HEK293 (cell line): ENCODE data around the gene GOLT1B.

ENCODE experiments used
- CTCF ChIA-PET: fragments of 350-600 bp; formaldehyde crosslinking; extraction: SDS; loops from one replicate; lab custom pipeline; 2021; ENCODE audit warnings: antibody characterized with exemption; lab: Yijun Ruan, JAX
- POLR2A ChIA-PET: fragments of 300-600 bp; formaldehyde crosslinking; extraction: SDS; loops from one replicate; lab custom pipeline; 2020; ENCODE audit warnings: antibody characterized with exemption, inconsistent platforms; lab: Yijun Ruan, JAX
- H3K27ac ChIP-seq: fragments of 200-500 bp; sonication (Bioruptor generic); 2 replicates; pipeline ENCODE4 v1.5.1; 2014; ENCODE audit warnings: low read depth, low read length, control low read depth, inconsistent platforms; ENCODE audit errors: extremely low read depth
- H3K36me3 ChIP-seq, 2 experiments: fragments of 200-500 bp in 1 of 2; sonication (Bioruptor generic) in 1 of 2; 1 replicate in 1 of 2; 2 replicates in 1 of 2; pipeline ENCODE4 v1.5.1; 2014 to 2017; ENCODE audit warnings: inconsistent platforms in 2 of 2, low read length in 2 of 2; ENCODE audit not compliant: control insufficient read depth in 2 of 2, insufficient read depth in 1 of 2
- H3K4me1 ChIP-seq: fragments of 200-500 bp; sonication (Bioruptor generic); 2 replicates; pipeline ENCODE4 v1.5.1; 2014; ENCODE audit warnings: mild to moderate bottlenecking, low read length, inconsistent platforms; ENCODE audit not compliant: control insufficient read depth, insufficient read depth
- H3K4me3 ChIP-seq: 2 replicates; pipeline ENCODE4 v1.5.1; 2011; ENCODE audit warnings: low read depth, mild to moderate bottlenecking, control low read depth, low read length, moderate library complexity
- H3K9me3 ChIP-seq: fragments of 200-500 bp; sonication (Bioruptor generic); 2 replicates; pipeline ENCODE4 v1.5.1; 2014; ENCODE audit warnings: low read depth, low read length, inconsistent platforms; ENCODE audit not compliant: control insufficient read depth, insufficient read depth
- ATF2 ChIP-seq: fragments of 450-650 bp; formaldehyde crosslinking; IDR thresholded peaks from 2 replicates; pipeline ENCODE4 v1.5.1; 2016; ENCODE audit warnings: missing biosample characterization, missing genetic modification characterization, low read depth
- BCL11B ChIP-seq: fragments of 450-650 bp; formaldehyde crosslinking; IDR thresholded peaks from 2 replicates; pipeline ENCODE4 v1.5.1; 2016; ENCODE audit warnings: low read depth, missing biosample characterization, missing genetic modification characterization
- FEZF1 ChIP-seq: fragments of 450-650 bp; formaldehyde crosslinking; IDR thresholded peaks from 2 replicates; pipeline ENCODE4 v1.5.1; 2016; ENCODE audit warnings: missing biosample characterization, missing genetic modification characterization
- GLI4 ChIP-seq: fragments of 450-650 bp; formaldehyde crosslinking; IDR thresholded peaks from 2 replicates; pipeline ENCODE4 v1.5.1; 2016; ENCODE audit warnings: missing biosample characterization, missing genetic modification characterization
- GLIS2 ChIP-seq: fragments of 450-650 bp; formaldehyde crosslinking; IDR thresholded peaks from 2 replicates; pipeline ENCODE4 v1.5.1; 2016; ENCODE audit warnings: missing biosample characterization, missing genetic modification characterization
- HOXD13 ChIP-seq: sonication (generic); formaldehyde crosslinking; IDR thresholded peaks from 2 replicates; pipeline ENCODE4 v1.8.0; 2022; ENCODE audit warnings: missing genetic modification reagents, borderline replicate concordance
- KLF9 ChIP-seq: fragments of 450-650 bp; formaldehyde crosslinking; IDR thresholded peaks from 2 replicates; pipeline ENCODE4 v1.5.1; 2016; ENCODE audit warnings: missing biosample characterization, missing genetic modification characterization, low read depth
- PATZ1 ChIP-seq: fragments of 450-650 bp; formaldehyde crosslinking; IDR thresholded peaks from 2 replicates; pipeline ENCODE4 v1.5.1; 2016; ENCODE audit warnings: missing biosample characterization, missing genetic modification characterization
- YY2 ChIP-seq: fragments of 450-650 bp; formaldehyde crosslinking; IDR thresholded peaks from 2 replicates; pipeline ENCODE4 v1.5.1; 2016; ENCODE audit warnings: missing biosample characterization, missing genetic modification characterization
- ZBTB21 ChIP-seq: fragments of 450-650 bp; formaldehyde crosslinking; IDR thresholded peaks from 2 replicates; pipeline ENCODE4 v1.5.1; 2017; ENCODE audit warnings: missing biosample characterization, missing genetic modification characterization
- ZBTB6 ChIP-seq: fragments of 450-650 bp; formaldehyde crosslinking; IDR thresholded peaks from 2 replicates; pipeline ENCODE4 v1.5.1; 2017; ENCODE audit warnings: missing biosample characterization, missing genetic modification characterization
- ZNF10 ChIP-seq: fragments of 450-650 bp; formaldehyde crosslinking; IDR thresholded peaks from 2 replicates; pipeline ENCODE4 v1.5.1; 2017; ENCODE audit warnings: missing biosample characterization, missing genetic modification characterization
- ZNF114 ChIP-seq: fragments of 450-650 bp; formaldehyde crosslinking; IDR thresholded peaks from 2 replicates; pipeline ENCODE4 v1.5.0; 2017; ENCODE audit warnings: missing biosample characterization, missing genetic modification characterization
- ZNF146 ChIP-seq: fragments of 450-650 bp; formaldehyde crosslinking; IDR thresholded peaks from 2 replicates; pipeline ENCODE4 v1.5.1; 2016; ENCODE audit warnings: missing biosample characterization, missing genetic modification characterization
- ZNF174 ChIP-seq: fragments of 450-650 bp; formaldehyde crosslinking; IDR thresholded peaks from 2 replicates; pipeline ENCODE4 v1.5.0; 2017; ENCODE audit warnings: missing biosample characterization, mild to moderate bottlenecking, missing genetic modification characterization
- ZNF274 ChIP-seq, 2 experiments: fragments of 200-500 bp in 1 of 2; fragments of 450-650 bp in 1 of 2; sonication (Bioruptor generic) in 1 of 2; formaldehyde crosslinking in 1 of 2; IDR thresholded peaks; 2 replicates each; pipeline versions ENCODE4 v1.5.1 to v1.6.1; 2014 to 2016; ENCODE audit warnings: borderline replicate concordance in 1 of 2, inconsistent platforms in 1 of 2, low read length in 1 of 2, missing biosample characterization in 1 of 2, missing genetic modification characterization in 1 of 2
- ZNF280C ChIP-seq: fragments of 450-650 bp; formaldehyde crosslinking; IDR thresholded peaks from 2 replicates; pipeline ENCODE4 v1.5.1; 2016; ENCODE audit warnings: missing biosample characterization, missing genetic modification characterization
- ZNF37A ChIP-seq: fragments of 450-650 bp; IDR thresholded peaks from 2 replicates; pipeline ENCODE4 v1.5.1; 2018; ENCODE audit warnings: missing biosample characterization, missing genetic modification characterization
- ZNF398 ChIP-seq: fragments of 450-650 bp; formaldehyde crosslinking; IDR thresholded peaks from 2 replicates; pipeline ENCODE4 v1.5.1; 2017; ENCODE audit warnings: missing biosample characterization, missing genetic modification characterization
- ZNF548 ChIP-seq: fragments of 450-650 bp; formaldehyde crosslinking; IDR thresholded peaks from 2 replicates; pipeline ENCODE4 v1.5.1; 2016; ENCODE audit warnings: missing biosample characterization, missing genetic modification characterization
- ZNF596 ChIP-seq: fragments of 450-650 bp; IDR thresholded peaks from 2 replicates; pipeline ENCODE4 v1.5.0; 2018; ENCODE audit warnings: missing biosample characterization, mild to moderate bottlenecking, missing genetic modification characterization, moderate library complexity
- ZNF623 ChIP-seq: fragments of 450-650 bp; formaldehyde crosslinking; IDR thresholded peaks from 2 replicates; pipeline ENCODE4 v1.5.1; 2016; ENCODE audit warnings: missing biosample characterization, missing genetic modification characterization
- ZNF645 ChIP-seq: fragments of 450-650 bp; formaldehyde crosslinking; IDR thresholded peaks from 2 replicates; pipeline ENCODE4; 2016; ENCODE audit warnings: missing biosample characterization, missing genetic modification characterization
- ZNF664 ChIP-seq: fragments of 450-650 bp; formaldehyde crosslinking; IDR thresholded peaks from 2 replicates; pipeline ENCODE4 v1.5.1; 2016; ENCODE audit warnings: missing biosample characterization, missing genetic modification characterization
- ZNF677 ChIP-seq: fragments of 450-650 bp; IDR thresholded peaks from 2 replicates; pipeline ENCODE4 v1.5.0; 2018; ENCODE audit warnings: missing biosample characterization, mild to moderate bottlenecking, missing genetic modification characterization, moderate library complexity
- ZNF785 ChIP-seq: fragments of 450-650 bp; formaldehyde crosslinking; IDR thresholded peaks from 2 replicates; pipeline ENCODE4 v1.5.1; 2016; ENCODE audit warnings: missing biosample characterization, missing genetic modification characterization
- ZNF830 ChIP-seq: fragments of 450-650 bp; IDR thresholded peaks from 2 replicates; pipeline ENCODE4 v1.5.0; 2018; ENCODE audit warnings: missing biosample characterization, missing genetic modification characterization, low read depth, mild to moderate bottlenecking, moderate library complexity

GOLT1B gene

GRCh38 chr12:21516281-21516680 is 14.7 kb downstream of the GOLT1B start:
- Histone ChIP-seq H3K36me3 (peaks cover 26 to 36% of the 10 kb centered on the region in 2 experiments), H3K4me3 (no peak overlapping the region), H3K4me1 (no peaks in the 10 kb centered on the region), H3K27ac (no peak overlapping the region), H3K9me3 (no peaks in the 10 kb centered on the region)
- POLR2A ChIA-PET = no interaction called here
- CTCF ChIA-PET = interaction anchor here (0.5 kb wide), 1 partner anchor 964 kb away, joined by 5 read pairs; no protein-coding TSS in a partner anchor
- TF ChIP-seq ZNF677 (no peak), ZNF785 (tag by site-specific recombination) (no peak), ZNF645 (tag by site-specific recombination) (no peak), GLI4 (tag by site-specific recombination) (no peak), ZBTB21 (no peak), ZNF548 (tag by site-specific recombination) (no peak), ZNF623 (tag by site-specific recombination) (no peak), ZNF664 (tag by site-specific recombination) (no peak), ZNF398 (tag by site-specific recombination) (no peak), BCL11B (tag by site-specific recombination) (no peak), ZNF830 (tag by site-specific recombination) (no peak), GLIS2 (no peak), ZNF10 (tag by site-specific recombination) (no peak), ZNF174 (tag by site-specific recombination) (no peak), ATF2 (tag by site-specific recombination) (no peak), ZNF37A (tag by site-specific recombination) (no peak), FEZF1 (tag by site-specific recombination) (no peak), ZNF146 (tag by site-specific recombination) (no peak), ZNF596 (tag by site-specific recombination) (no peak), HOXD13 (CRISPR knock-in tag) (no peak)
- TF ChIP-seq, all 188 proteins: peak for 0

- POLR2A ChIA-PET = no interaction called here
- no peaks in the 10 kb centered on the region for H3K4me1 ChIP-seq
- H3K27ac ChIP-seq = no peak overlapping the region
- H3K36me3 ChIP-seq = peaks cover 15 to 27% of the 10 kb centered on the region in 2 experiments; a peak in 2 of 3 replicates
- CTCF ChIA-PET = interaction anchor here (0.6 kb wide), 1 partner anchor 218 kb away, joined by 3 read pairs; no protein-coding TSS in a partner anchor
- no peak overlapping the region for H3K4me3 ChIP-seq
- no peaks in the 10 kb centered on the region for H3K9me3 ChIP-seq
- no peak for TF ChIP-seq KLF9
- no peak for TF ChIP-seq PATZ1 (tag by site-specific recombination)
- TF ChIP-seq ZNF274 (IDR thresholded peaks at IDR 0.05; ENCODE audit: low read length) = no peak
- no peak for TF ChIP-seq ZNF274 (tag by site-specific recombination; IDR thresholded peaks at IDR 0.05; ENCODE audit: borderline replicate concordance)
- no peak for TF ChIP-seq YY2
- TF ChIP-seq ZNF114 (tag by site-specific recombination) = no peak
- TF ChIP-seq ZNF280C = no peak
- TF ChIP-seq ZBTB6 (tag by site-specific recombination) = no peak
- TF ChIP-seq ZNF785 (tag by site-specific recombination) = no peak
These were observed 16.9 kb downstream of the GOLT1B start for GRCh38 chr12:21518451-21518850.
